Peyer's patch (tissue), 4 donors: ENCODE results near the gene SZRD1.

Experiments used
- POLR2A ChIP-seq, 2 donors: fragments of 450-650 bp; IDR thresholded peaks; one replicate each; pipeline ENCODE4 v1.5.1; 2017; ENCODE audit warnings: antibody characterized with exemption in 2 of 2, mild to moderate bottlenecking in 2 of 2, moderate library complexity in 2 of 2
- TF ChIP-seq, protein P1 (sequence below), 6 experiments: fragments of 450-650 bp in 4 of 6; fragments of 200-600 bp in 2 of 6; sonication (generic) in 1 of 6; IDR thresholded peaks; one replicate each; pipeline ENCODE4 v1.5.1; 2017 to 2019; ENCODE audit warnings: antibody characterized with exemption in 6 of 6, mild to moderate bottlenecking in 3 of 6, moderate library complexity in 1 of 6

GRCh38 chr1:16446116-16446515, 79.1 kb downstream of the SZRD1 start:
- TF ChIP-seq, protein P1, sequence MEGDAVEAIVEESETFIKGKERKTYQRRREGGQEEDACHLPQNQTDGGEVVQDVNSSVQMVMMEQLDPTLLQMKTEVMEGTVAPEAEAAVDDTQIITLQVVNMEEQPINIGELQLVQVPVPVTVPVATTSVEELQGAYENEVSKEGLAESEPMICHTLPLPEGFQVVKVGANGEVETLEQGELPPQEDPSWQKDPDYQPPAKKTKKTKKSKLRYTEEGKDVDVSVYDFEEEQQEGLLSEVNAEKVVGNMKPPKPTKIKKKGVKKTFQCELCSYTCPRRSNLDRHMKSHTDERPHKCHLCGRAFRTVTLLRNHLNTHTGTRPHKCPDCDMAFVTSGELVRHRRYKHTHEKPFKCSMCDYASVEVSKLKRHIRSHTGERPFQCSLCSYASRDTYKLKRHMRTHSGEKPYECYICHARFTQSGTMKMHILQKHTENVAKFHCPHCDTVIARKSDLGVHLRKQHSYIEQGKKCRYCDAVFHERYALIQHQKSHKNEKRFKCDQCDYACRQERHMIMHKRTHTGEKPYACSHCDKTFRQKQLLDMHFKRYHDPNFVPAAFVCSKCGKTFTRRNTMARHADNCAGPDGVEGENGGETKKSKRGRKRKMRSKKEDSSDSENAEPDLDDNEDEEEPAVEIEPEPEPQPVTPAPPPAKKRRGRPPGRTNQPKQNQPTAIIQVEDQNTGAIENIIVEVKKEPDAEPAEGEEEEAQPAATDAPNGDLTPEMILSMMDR (IDR thresholded peaks at IDR 0.05), result no peak
- no peak for TF ChIP-seq POLR2A (IDR thresholded peaks at IDR 0.05)
